Stimulated activated CD8-positive, alpha-beta memory T cell treated with anti-CD3 and anti-CD28 coated beads, Interleukin-4, amount 100 ng/mL, for 1 hour (primary cell): ENCODE results near the gene RASL12.
A peak's percentile ranks its signal among the peaks of the same experiment; 100 is the strongest.
"Not testable (repeated sequence)": the region's sequence is repeated elsewhere in the genome, so short reads cannot be mapped to it uniquely, and the experiment has no call there.

ENCODE experiments used
- DNase-seq, 2 donors: peaks; one replicate each; pipeline ENCODE4 v3.0.0-alpha.2; 2020; ENCODE audit warnings: low read depth in 2 of 2, low spot score in 1 of 2

The RASL12 gene

DNA sequence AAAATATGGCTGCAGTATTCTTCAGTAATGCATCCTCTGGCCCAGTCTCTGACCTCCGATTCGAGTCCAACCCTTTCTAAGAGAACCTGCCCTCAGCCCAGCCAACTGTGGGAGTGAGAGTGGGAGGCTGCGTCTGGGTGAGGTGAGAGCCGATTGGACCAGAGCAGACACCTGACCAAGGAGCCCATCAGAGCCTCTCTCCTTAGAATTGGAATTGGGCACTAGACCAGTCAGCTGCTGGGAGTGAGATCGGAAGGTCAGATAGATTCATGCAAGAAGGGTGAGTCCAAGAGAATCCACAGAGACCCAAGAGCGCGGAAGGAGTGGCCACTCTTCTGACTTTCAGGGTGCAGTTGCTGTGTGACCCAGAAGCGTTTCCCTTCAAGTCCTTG, 10.2 kb downstream of the RASL12 start:
- no peak for DNase-seq

DNA sequence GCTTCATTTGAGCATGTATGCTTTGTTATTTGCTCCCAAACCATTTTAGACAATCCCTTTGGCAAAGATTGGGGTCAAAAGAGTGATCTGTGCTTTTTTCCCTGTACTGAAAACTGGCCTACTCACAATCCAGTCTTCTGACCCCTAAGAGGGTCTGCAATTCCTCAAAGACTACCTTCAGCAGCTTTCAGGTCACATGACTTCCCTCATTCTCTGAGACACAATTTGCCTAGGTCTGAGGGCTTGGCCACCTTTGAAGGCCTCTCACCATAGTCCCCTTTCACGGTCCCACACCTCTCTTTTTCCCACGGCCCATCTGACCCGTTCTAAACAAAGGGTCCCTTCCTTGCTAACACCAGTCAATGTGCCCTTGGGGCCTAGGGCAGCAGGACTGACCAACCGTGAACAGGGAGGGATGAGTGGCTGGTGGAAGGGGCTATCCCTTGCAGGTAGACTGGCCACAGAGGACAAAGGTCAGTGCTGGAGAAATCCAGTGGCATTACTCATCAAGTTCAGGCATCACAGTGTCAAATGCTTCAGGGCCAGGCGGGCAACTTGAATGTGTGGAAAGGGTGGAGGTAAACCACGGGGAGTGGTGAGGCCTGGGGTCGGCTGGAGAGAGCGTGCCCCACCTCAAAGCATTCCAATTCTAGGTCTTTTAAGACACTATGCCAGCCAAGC, 10.8 kb downstream of the RASL12 start:
- DNase-seq: no peak

DNA sequence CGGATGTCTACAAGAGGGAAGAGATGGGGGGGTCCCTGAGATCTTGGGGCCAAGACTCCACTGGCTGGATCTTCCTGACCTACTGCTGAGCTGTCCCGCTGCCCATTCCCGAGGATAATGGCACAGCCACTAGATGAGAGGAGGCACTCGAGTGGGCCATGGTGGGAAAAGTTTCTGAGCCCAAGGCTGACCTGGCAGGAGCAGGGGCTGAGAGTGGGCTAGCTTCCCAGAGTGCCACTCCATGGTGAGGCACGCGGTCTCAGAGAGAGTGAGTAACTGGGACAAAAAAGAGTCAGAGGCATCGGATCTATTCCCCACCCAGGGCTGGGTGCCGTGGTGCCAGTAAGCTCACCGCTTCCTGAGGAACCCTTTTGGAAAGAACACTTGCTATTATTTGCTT, 11.7 kb downstream of the RASL12 start:
- DNase-seq: no peak

DNA sequence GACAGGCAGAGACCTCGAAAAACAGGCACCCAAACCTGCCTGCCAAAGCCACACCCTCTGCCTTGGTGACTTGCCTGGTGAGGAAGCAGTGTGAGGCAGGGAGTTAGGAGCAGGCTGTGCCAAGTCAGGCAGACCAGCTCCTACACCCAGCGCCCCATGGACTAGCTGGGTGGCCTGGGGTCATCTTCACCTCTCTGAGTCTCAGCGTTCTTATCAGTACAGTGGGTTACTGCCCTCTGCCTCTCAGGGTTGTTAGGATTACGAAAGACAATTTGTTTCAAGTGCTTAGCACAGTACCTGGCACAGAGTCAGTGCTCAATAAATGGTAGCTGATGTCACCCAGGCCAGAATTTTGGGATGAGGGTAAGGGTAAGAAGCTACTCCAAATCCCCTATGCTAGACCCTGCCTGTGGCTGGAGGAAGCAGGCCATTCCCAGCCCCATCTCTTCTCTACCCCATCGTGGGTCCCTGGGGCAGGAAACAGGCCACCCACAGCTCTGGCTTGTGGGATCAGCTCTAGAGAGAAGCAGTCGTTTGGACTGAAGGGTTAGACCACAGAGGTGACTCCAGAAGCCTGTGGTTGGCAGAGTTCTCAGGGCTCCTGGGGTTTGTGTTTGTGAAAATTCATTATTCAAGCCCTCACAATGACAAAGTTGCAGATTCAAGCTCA, 12.5 kb downstream of the RASL12 start:
- no peak for DNase-seq

DNA sequence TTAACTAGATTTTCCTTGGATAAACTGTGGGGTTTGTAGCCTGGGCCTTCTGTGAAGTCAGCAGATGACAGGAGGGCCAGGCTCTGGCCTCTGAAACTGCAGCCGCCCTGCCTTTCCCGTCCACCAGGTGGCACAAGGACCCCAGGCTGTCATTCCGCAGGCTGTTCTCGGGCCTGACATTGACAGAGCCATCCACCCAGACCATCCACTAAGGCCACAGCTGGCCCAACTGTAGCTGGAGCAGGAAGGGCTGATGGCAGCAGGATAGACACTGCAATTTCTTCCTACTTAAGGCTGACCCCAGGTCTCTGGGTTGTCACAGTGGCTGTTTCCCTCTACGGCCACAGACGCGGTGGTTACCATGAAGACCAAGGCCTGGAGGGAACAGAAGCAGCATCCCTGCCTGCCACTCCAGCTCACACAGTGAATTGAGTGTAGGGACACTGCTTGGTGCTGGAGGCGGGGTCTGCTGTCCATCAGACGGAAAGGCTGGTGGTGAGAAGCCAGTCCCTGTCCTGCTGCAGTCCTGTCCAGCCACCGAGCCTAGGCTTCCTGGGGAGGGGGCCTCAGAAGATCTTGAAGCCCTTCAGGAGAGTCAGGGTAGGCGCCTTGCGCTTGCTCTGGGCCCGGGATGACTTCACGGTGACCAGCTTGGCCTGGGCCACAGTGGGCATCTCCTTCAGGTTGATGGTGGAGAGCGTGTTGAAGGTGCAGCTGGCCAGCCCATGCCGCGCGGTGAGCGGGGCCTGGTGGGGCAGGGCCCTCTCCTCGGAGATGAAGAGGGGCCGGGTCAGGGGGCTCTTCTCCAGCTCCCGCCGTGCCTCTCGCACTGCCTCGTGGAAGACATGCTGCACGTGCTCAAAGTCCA, 13.2 kb downstream of the RASL12 start:
- DNase-seq: peak in 1 of 2 donors; percentile 21

DNA sequence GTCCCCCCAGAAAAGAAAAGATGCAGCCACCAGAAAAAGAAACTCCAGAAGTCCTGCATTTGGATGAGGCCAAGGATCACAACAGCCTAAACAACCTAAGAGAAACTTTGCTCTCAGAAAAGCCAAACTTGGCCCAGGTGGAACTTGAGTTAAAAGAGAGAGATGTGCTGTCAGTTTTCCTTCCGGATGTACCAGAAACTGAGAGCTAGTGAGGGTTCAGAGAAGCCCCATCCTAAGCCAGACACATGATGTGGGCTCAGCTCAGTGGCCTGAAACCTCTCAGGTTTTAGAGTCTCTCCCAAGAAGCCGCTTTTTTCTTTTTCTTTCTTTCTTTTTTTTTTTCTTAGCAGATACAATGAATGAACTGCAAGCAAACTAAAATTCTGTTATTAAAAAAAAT, 14.8 kb downstream of the RASL12 start:
- DNase-seq: no peak

DNA sequence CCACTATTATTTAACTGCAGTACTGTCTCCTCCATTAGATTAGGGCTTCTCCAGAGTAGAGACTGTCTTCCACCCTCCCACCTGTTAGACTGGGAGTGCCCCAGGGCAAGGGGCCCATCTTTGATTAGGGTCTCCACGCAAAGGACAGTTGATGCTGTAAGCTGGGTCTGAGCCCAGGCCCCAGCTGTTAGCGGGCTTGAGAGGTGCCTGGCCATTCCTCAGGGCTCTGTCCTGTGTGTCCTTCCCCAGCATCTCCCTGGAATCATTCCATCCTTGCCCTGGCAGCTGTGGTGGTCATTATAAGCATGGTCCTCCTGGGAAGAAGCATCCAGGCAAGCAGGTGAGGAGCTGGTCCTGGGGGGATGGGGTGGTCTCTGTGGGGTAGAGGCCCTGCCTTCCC, 16.5 kb downstream of the RASL12 start:
- no peak for DNase-seq

DNA sequence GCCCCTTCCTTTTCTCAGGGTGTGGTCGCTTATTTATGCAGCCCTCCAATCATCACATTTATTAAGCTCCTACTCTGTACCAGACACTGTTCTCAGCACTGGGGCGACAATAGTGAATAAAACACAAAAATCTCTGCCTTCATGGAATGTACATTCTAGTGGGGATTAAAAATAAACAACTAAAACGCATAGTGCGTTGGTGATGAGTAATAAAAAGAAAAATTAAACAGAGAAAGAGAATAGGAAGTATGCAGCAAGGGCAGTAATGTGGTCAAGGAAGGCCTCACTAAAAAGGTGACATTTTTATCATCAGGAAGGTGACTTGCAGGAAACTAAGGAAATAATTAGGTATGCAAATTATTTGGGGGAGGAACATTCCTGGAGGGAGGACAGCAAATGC, 17.5 kb downstream of the RASL12 start:
- no peak for DNase-seq

DNA sequence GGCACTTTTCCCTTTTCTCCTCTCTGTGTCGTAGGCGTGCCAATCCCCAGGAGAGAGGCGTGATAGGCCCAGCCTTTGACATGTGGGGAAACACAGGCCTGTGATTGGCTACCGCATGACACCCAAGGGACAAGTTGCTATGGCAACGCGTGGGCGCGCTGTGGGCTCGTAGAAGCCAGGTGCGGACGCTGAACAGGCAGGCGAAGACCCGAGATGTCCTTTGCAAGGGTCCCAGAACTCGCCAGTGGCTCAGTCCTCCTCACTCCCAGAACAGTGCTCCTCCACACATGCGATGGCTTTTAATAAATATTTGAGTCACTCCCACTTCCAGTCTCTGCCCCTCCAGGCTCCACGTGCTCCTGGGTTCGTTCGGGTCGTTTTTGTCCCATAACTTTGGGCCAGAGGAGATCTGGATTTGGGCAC, 18.4 kb downstream of the RASL12 start:
- peak; percentile 44 to 73 for DNase-seq

DNA sequence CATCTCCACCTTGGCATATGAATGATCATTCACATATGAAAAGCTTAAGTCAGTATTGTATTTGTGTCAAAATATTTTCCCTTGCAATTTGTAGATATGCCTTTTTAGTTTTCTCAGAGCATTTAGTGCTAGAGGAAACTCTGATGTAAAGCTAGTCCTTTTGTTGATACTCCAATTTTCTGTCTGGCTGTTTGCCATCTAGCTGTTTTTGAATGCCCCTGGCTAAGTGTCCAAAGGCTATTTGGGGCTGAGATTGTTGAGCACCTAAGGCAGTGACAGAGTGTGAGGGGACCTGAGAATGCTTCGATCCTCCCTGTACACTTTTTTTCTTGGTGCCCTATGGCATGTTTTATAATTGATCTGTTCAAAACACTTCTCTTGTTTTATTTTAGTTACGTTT, 19.6 kb downstream of the RASL12 start:
- no peak for DNase-seq

DNA sequence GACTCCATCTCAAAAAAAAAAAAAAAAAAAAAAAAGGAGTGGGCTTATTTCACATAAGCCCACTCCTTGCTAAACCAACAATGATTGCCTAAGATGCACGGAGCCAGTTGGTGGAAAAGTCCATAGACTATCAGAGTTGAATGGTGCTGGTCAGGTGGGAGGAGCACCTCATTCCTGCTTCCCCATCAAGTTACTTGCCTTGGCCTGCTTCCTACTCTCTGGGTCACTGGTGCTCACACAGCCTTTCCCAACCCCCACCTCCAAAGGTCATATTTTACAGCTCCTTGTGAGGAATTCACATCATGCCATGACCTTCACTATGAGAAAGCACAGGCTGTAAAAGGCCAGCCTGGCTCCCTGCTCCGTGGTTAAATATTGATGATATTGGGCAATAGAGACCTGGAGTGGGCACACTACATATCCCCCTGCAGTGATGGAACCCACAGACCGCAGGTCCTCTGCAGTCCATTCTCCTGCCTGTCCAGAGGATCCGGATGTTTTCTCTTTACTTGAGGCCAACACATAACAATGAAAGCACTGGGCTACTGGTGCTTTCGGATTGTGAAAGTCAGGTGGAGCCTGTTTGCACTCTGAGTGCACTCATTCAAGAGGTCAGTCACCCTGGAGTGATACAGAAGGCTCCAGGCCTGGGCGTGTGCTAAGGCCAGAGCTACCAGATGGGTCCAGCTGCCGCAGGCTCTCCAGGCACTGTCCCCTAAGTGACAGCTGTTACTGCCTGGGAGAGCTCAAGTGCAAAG, 22.9 kb downstream of the RASL12 start, which contains the start of gene SLC51B:
SLC51B (plus strand) TSS at position 664 of the 758 bp plus-strand sequence. CDS start 4,618 bp downstream, outside the sequence.
- no peak for DNase-seq

DNA sequence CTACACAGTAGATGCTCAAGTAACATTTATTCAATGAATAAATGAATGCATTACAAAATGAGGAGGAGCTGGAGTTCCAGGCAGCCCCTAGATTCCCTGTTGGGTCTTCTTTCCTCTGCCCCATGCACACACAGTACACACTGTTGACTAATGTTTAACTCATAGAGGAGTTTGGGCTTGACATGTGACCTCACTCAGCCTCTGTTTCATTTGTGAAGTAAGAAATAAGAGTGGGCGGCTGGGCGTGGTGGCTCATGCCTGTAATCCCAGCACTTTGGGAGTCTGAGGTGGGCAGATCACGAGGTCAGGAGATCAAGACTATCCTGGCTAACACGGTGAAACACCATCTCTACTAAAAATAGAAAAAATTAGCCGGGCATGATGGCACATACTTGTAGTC, 23.6 kb downstream of the RASL12 start:
- DNase-seq: not testable (repeated sequence)

DNA sequence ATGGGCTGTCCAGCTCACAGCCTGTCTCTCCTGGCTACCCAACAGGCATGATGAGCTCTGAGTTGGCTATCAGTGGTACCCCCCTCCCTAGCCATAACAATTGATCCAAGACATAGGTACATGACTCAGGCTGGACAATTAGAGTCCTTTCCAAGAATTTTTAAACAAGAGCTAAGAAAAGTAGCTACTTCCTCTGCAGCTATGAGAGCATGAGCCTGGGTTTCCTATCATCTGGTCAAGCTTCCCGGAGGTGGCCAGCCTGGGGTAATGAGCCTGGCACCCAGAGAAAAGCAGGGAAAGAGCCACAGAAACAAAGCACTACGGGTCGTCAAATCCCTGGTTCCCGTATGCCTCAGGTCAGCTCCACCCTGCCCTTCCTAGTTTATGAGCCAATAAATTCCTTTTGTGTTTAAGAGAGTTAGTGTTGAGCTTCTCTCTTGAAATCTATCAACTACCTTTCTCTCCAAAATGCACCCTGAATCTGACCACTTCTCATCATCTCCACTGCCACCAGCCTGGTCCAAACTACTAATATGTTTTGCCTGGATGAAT, 24.9 kb downstream of the RASL12 start:
- no peak for DNase-seq

DNA sequence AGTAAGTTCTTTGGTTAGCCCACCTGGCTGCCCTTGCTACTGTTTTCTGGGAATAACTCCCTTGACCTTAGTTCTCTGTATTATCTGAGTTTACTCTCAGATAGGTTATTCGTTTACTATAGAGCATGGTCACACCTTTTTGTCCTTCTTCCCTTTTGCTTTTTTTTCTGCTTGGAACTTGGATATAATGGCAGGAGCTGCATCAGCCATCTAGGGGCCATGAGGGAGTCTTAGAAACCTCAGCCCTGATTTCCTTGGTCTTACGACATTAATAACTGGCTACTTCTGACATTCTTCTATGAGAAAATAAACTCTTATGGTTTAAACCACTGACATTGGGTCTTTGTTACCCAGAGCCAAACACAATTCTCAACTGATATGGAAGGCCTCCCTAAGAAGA, 26.0 kb downstream of the RASL12 start:
- no peak for DNase-seq

DNA sequence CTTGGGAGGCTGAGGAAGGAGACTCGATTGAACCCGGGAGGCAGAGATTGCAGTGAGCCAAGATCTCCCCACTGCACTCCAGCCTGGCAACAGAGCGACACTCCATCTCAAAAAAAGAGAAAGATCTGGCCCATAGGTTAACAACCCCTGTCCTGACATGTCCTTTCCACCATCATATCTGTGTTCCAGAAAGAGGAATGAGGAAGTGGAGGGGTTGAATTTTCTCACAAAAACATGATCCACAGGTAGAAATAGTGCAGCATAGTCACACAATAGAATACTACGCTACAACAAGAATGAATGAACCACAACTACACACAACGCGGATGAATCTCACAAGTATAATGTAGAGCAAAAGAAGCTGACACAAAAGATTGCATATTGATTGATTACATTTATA, 27.3 kb downstream of the RASL12 start:
- DNase-seq: no peak

DNA sequence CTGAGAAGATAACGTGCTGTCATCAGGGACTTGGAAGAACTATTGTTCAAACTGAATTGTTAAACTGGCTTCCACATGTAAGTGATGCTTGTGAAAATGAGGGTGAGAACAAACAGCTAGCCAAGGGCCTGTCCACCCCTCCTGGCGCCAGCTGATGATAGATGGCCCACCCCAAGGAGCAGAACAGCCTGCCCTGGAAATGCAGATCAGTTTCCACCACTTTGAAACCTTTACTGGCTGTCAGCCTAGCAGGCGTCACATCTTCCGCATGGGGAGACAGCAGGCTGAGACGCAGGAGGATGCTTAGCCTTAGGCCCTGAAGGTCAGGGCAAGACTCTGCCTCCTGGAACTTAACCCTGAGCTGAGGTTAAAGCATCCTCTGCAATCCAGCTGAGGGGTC, 29.0 kb downstream of the RASL12 start:
- DNase-seq: no peak

DNA sequence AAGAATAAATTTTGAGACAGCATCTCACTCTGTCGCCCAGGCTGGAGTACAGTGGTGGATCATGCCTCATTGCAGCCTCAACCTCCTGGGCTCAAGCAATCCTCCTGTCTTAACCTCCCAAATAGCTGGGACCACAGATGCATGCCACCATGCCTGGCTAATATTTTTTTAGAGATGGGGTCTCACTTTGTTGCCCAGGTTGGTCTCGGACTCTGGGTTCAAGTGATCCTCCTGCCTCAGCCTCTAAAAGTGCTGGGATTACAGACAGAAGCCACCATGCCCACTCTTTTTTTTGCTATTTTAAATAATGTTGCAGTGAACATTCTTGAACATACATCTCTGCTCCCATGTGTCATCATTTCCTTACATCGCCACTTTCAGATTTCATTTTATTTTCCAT, 29.4 kb downstream of the RASL12 start:
- no peak for DNase-seq

DNA sequence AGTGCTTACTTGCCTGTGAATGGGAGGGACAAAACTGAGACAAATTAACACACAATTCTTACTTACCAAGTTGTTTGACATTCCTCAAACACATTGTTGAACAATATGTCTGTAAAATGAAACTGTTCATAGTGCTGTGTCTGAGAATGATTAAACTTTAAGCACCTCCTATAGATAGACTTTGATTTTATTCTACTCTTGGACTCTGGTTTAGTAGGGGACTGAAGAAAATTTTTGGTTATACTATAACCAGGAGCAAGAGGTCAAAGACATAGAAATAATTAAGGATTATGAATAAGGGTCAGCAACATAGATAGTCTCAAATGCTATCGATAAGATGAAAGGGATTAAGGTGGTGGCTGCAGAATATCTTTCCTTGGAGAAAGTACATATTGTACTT, 30.5 kb downstream of the RASL12 start:
- no peak for DNase-seq

DNA sequence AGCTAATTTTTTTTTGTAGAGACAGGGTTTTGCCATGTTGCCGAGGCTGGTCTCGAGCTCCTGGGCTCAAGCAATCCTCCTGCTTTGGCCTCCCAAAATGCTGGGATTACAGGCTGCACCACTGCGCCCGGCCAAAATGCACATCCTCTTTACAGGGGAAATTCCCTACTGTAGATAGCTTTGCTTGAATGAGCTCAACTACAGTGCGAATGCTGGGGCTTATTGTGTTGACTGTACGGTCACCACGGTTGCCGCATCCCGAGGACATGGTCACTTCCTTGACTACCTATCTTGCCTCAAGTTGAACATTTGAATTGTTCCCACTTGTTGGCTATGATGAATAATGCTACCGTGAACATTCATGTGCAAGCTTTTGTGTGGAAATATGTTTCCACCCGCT, 33.1 kb downstream of the RASL12 start:
- DNase-seq: no peak

DNA sequence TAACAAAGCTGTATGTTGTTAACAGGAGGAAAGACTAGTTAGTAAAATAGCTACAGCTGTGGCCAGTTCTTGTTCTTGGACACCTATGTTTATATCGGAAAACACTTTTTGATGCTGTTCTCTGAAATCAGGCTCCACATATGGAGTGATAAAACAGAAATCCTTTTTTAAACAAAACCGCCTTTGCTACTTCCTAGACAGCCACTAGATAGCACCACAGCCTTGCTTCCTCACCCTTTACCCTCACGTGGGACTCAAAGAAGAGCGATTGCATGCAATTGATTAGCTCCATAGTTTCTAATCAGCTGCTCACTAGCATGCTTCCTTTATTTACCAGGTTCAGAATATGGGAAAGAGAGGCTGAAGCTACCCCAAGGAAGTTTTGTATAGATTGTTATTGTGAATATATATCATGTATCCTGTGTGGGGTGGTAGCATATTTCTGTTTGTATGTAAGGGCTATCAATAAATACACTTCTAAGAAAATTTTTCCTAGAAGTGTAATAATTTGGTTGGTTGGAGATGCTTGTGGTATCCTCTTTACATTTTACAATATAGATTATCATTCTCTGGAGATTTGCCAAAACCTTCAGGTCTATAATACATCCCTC, 34.0 kb downstream of the RASL12 start:
- DNase-seq: no peak
